Nephron progenitor cell (in vitro differentiated cells): ENCODE results near the gene KLRF1.

Source experiments
- DNase-seq: peaks from one replicate; pipeline ENCODE4 v3.0.0; 2021
- H3K27ac Mint-ChIP-seq: 2 replicates; pipeline ENCODE4 v1.8.0; 2021; ENCODE audit warnings: mild to moderate bottlenecking, moderate library complexity, mixed read lengths
- H3K27me3 Mint-ChIP-seq: 2 replicates; pipeline ENCODE4 v1.8.0; 2021; ENCODE audit warnings: mild to moderate bottlenecking, low read depth, mixed read lengths; ENCODE audit not compliant: poor library complexity
- H3K36me3 Mint-ChIP-seq: 2 replicates; pipeline ENCODE4 v1.8.0; 2021; ENCODE audit warnings: low read depth, mixed read lengths
- H3K4me1 Mint-ChIP-seq: 2 replicates; pipeline ENCODE4 v1.8.0; 2021; ENCODE audit warnings: mixed read lengths
- H3K4me3 Mint-ChIP-seq: 2 replicates; pipeline ENCODE4 v1.8.0; 2021; ENCODE audit warnings: mild to moderate bottlenecking, moderate library complexity, mixed read lengths
- H3K9me3 Mint-ChIP-seq: 2 replicates; pipeline ENCODE4 v1.8.0; 2021; ENCODE audit warnings: mild to moderate bottlenecking, moderate library complexity, mixed read lengths
- TF ChIP-seq, protein P1 (sequence below): fragments of 200-600 bp; sonication (generic); IDR thresholded peaks from 2 replicates; pipeline ENCODE4 v1.5.0; 2021; ENCODE audit warnings: antibody characterized with exemption

Gene KLRF1

DNA sequence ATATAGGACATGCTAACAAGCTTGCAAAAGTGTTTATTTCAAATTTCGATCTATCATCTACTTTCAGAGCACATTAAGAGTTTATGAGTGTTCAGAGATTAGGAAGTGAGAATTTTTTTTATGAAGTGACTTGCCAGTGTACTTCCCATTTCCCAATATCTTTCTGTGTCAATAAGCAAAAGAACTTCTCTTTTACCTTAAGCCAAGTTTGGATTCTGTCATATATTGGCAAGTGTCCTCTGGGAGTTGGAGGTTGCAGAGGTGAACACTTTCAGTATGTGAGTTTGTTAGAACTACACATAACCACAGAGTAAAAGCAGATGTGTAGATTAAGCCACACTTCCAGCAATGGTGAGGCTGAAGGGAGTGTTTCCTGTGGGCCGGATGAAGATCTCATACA is 16.6 kb upstream of the KLRF1 start:
- Mint-ChIP-seq H3K27me3 (peaks cover 4% of the 10 kb centered on the region), H3K4me1 (peaks cover 70% of the 10 kb centered on the region), H3K27ac (no peak overlapping the region), H3K36me3 (no peaks in the 10 kb centered on the region), H3K9me3 (peaks cover 4% of the 10 kb centered on the region), H3K4me3 (no peak overlapping the region)
- DNase-seq, result no peak
- TF ChIP-seq, protein P1, sequence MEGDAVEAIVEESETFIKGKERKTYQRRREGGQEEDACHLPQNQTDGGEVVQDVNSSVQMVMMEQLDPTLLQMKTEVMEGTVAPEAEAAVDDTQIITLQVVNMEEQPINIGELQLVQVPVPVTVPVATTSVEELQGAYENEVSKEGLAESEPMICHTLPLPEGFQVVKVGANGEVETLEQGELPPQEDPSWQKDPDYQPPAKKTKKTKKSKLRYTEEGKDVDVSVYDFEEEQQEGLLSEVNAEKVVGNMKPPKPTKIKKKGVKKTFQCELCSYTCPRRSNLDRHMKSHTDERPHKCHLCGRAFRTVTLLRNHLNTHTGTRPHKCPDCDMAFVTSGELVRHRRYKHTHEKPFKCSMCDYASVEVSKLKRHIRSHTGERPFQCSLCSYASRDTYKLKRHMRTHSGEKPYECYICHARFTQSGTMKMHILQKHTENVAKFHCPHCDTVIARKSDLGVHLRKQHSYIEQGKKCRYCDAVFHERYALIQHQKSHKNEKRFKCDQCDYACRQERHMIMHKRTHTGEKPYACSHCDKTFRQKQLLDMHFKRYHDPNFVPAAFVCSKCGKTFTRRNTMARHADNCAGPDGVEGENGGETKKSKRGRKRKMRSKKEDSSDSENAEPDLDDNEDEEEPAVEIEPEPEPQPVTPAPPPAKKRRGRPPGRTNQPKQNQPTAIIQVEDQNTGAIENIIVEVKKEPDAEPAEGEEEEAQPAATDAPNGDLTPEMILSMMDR, result no peak

DNA sequence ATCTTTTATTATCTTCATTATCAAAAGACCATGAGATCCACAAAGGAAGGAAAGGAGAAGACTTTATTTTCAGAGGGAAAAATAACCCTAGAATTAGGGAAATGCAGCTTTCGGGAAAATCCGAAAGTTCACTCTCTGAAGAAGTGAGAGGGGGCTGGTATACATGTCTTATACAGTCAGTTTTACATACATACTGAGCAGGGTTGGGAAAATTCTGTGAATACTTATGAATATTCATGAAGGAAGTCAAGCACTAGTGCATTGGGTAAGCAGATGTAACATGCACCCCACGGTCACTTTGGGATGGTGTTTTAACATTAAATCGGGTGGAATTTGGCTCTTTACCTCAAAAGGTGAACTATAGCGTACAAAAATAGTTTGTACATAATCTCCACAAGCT is 15.7 kb upstream of the KLRF1 start:
- H3K9me3 Mint-ChIP-seq, result peaks cover 4% of the 10 kb centered on the region
- no peak overlapping the region for H3K27ac Mint-ChIP-seq
- no peaks in the 10 kb centered on the region for H3K36me3 Mint-ChIP-seq
- TF ChIP-seq, protein P1, result no peak
- peaks cover 4% of the 10 kb centered on the region for H3K27me3 Mint-ChIP-seq
- no peak for DNase-seq
- no peak overlapping the region for H3K4me3 Mint-ChIP-seq
- peaks cover 60% of the 10 kb centered on the region for H3K4me1 Mint-ChIP-seq

DNA sequence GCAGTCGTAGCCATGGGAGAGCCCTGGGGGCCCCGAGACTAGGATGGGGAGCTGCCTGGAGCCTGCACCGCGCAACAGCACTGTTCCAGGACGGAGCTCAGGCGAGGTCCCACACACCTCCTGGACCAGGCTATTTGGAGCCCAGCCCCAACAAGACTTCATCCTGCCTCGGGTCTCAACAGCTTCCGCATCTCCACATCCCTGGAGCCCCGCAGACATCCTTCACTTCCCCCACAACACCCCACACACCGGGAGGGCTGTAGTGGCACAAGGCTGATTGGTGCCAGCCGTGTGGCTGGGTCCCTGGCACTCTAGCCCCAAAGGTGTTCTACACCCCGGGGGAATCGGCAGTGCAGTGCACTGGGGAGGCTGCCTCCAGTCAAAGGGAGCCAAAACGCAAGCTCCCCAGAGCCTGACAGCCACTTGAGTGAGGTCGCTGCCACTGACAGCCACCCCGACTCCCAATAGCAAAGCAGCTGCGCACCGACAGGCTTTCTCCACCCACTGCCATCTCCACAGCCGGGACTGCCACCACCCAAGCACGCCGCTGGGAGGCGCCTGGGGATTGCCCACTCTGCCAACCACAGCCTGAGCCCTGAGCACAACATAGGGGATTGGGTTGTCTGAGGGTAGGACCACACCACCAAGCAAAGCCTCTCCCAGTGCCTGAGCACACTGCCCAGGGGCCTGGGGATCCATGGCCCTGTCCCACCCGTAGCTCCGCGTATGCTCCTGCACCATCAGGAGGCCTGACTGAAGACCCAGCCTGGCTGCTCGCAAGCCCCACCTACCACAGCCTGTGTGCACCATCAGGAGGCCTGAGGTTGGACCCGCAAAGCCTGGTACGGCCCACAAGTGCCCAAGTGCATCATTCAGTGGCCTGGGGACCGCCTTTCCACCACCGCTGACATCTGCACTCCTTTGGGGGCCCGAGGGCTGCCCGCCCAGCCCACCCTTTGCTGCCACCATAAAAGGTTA is 13.2 kb upstream of the KLRF1 start:
- peak; percentile 72 for DNase-seq
- H3K27me3 Mint-ChIP-seq, result peaks cover 7% of the 10 kb centered on the region
- H3K27ac Mint-ChIP-seq, result no peak overlapping the region
- H3K4me3 Mint-ChIP-seq, result peak overlapping the region; percentile 58
- peaks cover 36% of the 10 kb centered on the region for H3K4me1 Mint-ChIP-seq
- TF ChIP-seq, protein P1, result peak; percentile 64
- H3K36me3 Mint-ChIP-seq, result no peaks in the 10 kb centered on the region
- H3K9me3 Mint-ChIP-seq, result peaks cover 4% of the 10 kb centered on the region

DNA sequence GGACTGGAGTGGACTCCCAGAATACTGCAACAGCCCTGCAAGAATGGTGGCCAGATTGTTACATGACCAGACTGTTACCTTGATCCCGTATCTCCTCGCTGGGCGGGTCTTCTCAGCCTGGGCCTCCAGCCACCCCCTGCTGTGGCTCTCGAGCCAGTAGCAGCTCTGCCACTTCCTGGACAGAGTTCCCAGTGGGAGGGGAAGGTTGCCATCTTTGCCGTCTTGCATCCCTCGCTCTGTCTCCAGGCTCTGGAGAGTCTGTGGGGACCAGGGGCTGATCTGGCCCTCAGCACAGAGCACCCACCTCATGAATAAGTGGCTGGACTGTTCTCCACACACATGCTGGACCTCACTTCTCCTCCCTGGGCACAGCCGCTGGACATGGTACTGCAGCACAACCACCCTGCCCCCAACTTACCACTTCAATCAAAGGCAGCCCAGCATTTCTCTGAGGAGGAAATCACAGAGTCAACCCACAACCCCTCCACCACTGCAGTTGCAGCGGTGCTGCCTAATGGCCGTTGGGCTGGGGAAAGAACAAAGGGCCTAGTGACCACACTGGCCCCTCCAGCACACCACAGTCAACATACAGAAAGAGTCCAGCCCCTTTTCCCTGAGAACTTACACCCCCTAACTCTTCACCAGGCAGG is 6.9 kb upstream of the KLRF1 start:
- Mint-ChIP-seq H3K36me3 (no peaks in the 10 kb centered on the region), H3K4me3 (no peak overlapping the region), H3K27ac (no peak overlapping the region), H3K4me1 (peaks cover 21% of the 10 kb centered on the region), H3K27me3 (peaks cover 3% of the 10 kb centered on the region), H3K9me3 (no peaks in the 10 kb centered on the region)
- TF ChIP-seq, protein P1, result no peak
- DNase-seq, result no peak

DNA sequence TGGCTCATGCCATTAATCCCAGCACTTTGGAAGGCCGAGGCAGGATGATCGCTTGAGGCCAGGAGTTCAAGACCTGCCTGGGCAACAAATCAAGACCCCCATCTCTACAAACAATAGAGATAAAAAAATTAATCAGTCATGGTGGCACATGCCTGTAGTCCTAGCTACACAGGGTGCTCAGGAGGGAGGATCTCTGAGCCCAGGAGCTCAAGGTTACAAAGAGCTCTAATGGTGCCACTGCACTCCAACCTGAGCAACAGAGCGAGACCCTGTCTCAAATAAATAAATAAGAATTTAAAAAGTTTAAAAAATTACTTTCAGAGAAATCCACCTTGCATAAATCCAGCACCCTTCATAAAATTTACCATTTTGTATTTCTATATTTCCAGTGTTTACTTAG is 2.2 kb downstream of the KLRF1 start:
- Mint-ChIP-seq H3K36me3 (no peaks in the 10 kb centered on the region), H3K4me1 (peaks cover 11% of the 10 kb centered on the region), H3K9me3 (no peaks in the 10 kb centered on the region), H3K4me3 (no peak overlapping the region), H3K27ac (peak overlapping the region; percentile 25), H3K27me3 (peaks cover 4% of the 10 kb centered on the region)
- no peak for DNase-seq
- TF ChIP-seq, protein P1, result no peak
